ENCODE results near the gene KIFAP3.

DNA sequence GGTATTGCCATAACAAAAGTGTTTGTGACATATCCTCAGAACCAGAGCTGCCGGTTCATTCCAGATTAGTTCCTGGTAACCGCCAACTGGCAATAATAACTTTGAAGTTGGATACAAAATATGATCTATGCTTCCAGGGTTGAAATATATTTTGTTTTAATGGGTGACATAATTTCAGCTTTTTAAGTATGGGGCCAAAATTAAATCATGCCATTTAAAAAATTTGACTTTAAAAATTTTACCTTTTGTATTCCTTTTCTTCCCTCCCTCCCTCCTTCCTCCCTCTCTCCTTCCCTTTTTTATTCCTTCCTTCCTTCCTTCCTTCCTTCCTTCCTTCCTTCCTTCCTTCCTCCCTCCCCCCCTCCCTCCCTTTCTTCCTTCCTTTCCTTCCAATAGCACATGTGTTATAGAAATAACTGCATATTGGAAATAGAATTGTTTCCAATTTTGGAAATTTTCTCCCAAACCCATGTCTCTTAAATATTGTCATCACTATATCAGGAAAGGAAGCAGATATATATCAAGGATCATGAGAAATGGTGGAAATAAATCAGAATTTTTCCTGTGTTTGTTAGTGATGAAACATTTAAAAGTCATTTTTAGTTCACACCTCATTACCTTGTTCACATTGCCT, 12.0 kb upstream of the KIFAP3 start:
- TF ChIP-seq, protein P1, sequence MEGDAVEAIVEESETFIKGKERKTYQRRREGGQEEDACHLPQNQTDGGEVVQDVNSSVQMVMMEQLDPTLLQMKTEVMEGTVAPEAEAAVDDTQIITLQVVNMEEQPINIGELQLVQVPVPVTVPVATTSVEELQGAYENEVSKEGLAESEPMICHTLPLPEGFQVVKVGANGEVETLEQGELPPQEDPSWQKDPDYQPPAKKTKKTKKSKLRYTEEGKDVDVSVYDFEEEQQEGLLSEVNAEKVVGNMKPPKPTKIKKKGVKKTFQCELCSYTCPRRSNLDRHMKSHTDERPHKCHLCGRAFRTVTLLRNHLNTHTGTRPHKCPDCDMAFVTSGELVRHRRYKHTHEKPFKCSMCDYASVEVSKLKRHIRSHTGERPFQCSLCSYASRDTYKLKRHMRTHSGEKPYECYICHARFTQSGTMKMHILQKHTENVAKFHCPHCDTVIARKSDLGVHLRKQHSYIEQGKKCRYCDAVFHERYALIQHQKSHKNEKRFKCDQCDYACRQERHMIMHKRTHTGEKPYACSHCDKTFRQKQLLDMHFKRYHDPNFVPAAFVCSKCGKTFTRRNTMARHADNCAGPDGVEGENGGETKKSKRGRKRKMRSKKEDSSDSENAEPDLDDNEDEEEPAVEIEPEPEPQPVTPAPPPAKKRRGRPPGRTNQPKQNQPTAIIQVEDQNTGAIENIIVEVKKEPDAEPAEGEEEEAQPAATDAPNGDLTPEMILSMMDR (IDR thresholded peaks at IDR 0.05), result no peak
- TF ChIP-seq POLR2A (IDR thresholded peaks at IDR 0.05), result no peak
- no peak for TF ChIP-seq POLR2AphosphoS5 (IDR thresholded peaks at IDR 0.05)
- TF ChIP-seq EP300 (IDR thresholded peaks at IDR 0.05), result no peak

Data from suprapubic skin (tissue), 4 donors.